H1 (cell line): ENCODE data around the gene MYPN. TPM values are rescaled to one million over a fixed set of nuclear protein-coding genes. Genes with fewer than 3 reads are reported as not detected.

ENCODE experiments used
- CTCF ChIA-PET: fragments of 300-600 bp; sonication (Branson Sonifier 250); formaldehyde crosslinking; loops from one replicate; lab custom pipeline; 2021; ENCODE audit not compliant: partially characterized antibody; lab: Charles Lee
- POLR2A ChIA-PET: fragments of 300-600 bp; sonication (Branson Sonifier 250); formaldehyde crosslinking; loops from one replicate; lab custom pipeline; 2021; ENCODE audit warnings: inconsistent platforms; ENCODE audit not compliant: partially characterized antibody; lab: Charles Lee
- DNase-seq, 2 experiments: peaks; one replicate each; pipeline versions ENCODE4 v3.0.0 to v3.0.0-alpha.2; 2010 to 2022; ENCODE audit warnings: low spot score in 2 of 2, low read depth in 1 of 2, mixed read lengths in 1 of 2
- FAIRE-seq: peaks from 2 replicates; lab custom pipeline; 2011; peaks lifted over from hg19 to GRCh38; lab: Jason Lieb, UNC
- H2AFZ ChIP-seq: 2 replicates; pipeline ENCODE4 v1.8.1; 2012; ENCODE audit warnings: low read length, inconsistent platforms
- H2AK5ac ChIP-seq: 2 replicates; pipeline ENCODE4 v1.6.1; 2013; ENCODE audit warnings: low read depth, low read length
- H2BK120ac ChIP-seq: replicated peaks from 2 replicates; pipeline ENCODE3; 2013; ENCODE audit warnings: low read depth, low read length, inconsistent platforms
- H2BK12ac ChIP-seq: 2 replicates; pipeline ENCODE4 v1.6.1; 2013; ENCODE audit warnings: low read depth, low read length
- H2BK15ac ChIP-seq: 2 replicates; pipeline ENCODE4 v1.6.1; 2013; ENCODE audit warnings: low read length
- H2BK20ac ChIP-seq: 2 replicates; pipeline ENCODE4 v1.6.1; 2013; ENCODE audit warnings: low read length
- H2BK5ac ChIP-seq: 2 replicates; pipeline ENCODE4 v1.6.1; 2013; ENCODE audit warnings: low read depth, low read length
- H3K14ac ChIP-seq: 2 replicates; pipeline ENCODE4 v1.6.1; 2013; ENCODE audit warnings: inconsistent platforms; ENCODE audit not compliant: insufficient read length
- H3K18ac ChIP-seq: 2 replicates; pipeline ENCODE4 v1.6.1; 2013; ENCODE audit warnings: low read length; ENCODE audit errors: extremely low read depth
- H3K23ac ChIP-seq: 2 replicates; pipeline ENCODE4 v1.6.1; 2013; ENCODE audit warnings: inconsistent platforms; ENCODE audit not compliant: insufficient read length
- H3K23me2 ChIP-seq: 2 replicates; pipeline ENCODE4 v1.6.1; 2013; ENCODE audit warnings: low read depth, low read length
- H3K27ac ChIP-seq: 2 replicates; pipeline ENCODE4 v1.6.1; 2011; ENCODE audit warnings: low read depth, low read length, inconsistent platforms
- H3K27me3 ChIP-seq, 4 experiments: replicated peaks in 1 of 4; 1 replicate in 1 of 4; 2 replicates in 3 of 4; pipeline versions ENCODE4 v1.6.1 to v1.8.1; 2011 to 2013; ENCODE audit warnings: low read length in 3 of 4, mild to moderate bottlenecking in 3 of 4, inconsistent platforms in 2 of 4, mixed read lengths in 2 of 4, moderate library complexity in 1 of 4; ENCODE audit not compliant: control insufficient read depth in 3 of 4, insufficient read depth in 3 of 4; ENCODE audit errors: extremely low read depth in 1 of 4
- H3K36me3 ChIP-seq, 4 experiments: 2 replicates each; pipeline versions ENCODE4 v1.6.1 to v1.8.1; 2011 to 2013; ENCODE audit warnings: mild to moderate bottlenecking in 4 of 4, low read length in 3 of 4, moderate library complexity in 2 of 4, control low read depth in 1 of 4, inconsistent platforms in 1 of 4; ENCODE audit not compliant: insufficient read depth in 4 of 4, control insufficient read depth in 2 of 4
- H3K4ac ChIP-seq: replicated peaks from 2 replicates; pipeline ENCODE3; 2013; ENCODE audit warnings: low read length, low read depth, mixed read lengths, inconsistent platforms; ENCODE audit not compliant: insufficient read length
- H3K4me1 ChIP-seq, 4 experiments: replicated peaks in 1 of 4; 1 replicate in 1 of 4; 2 replicates in 3 of 4; pipeline versions ENCODE4 v1.6.1 to v1.8.1; 2011 to 2013; ENCODE audit warnings: low read length in 3 of 4, inconsistent platforms in 2 of 4, mixed read lengths in 1 of 4; ENCODE audit not compliant: insufficient read depth in 4 of 4, control insufficient read depth in 3 of 4
- H3K4me2 ChIP-seq, 2 experiments: 2 replicates each; pipeline versions ENCODE4 v1.6.1 to v1.8.1; 2011 to 2013; ENCODE audit warnings: low read depth in 2 of 2, low read length in 2 of 2, control low read depth in 1 of 2, inconsistent platforms in 1 of 2, mild to moderate bottlenecking in 1 of 2; ENCODE audit not compliant: insufficient read depth in 1 of 2
- H3K4me3 ChIP-seq, 4 experiments: fragments of 200-600, 300-600 bp in 1 of 4; sonication (generic), shearing (Covaris generic), sonication (Bioruptor Twin) in 1 of 4; 2 replicates each; pipeline versions ENCODE4 v1.5.1 to v1.8.1; 2011 to 2016; ENCODE audit warnings: low read length in 4 of 4, low read depth in 3 of 4, control low read depth in 2 of 4, inconsistent platforms in 2 of 4, mild to moderate bottlenecking in 2 of 4, mixed read lengths in 1 of 4, moderate library complexity in 1 of 4; ENCODE audit not compliant: insufficient read depth in 2 of 4; ENCODE audit errors: extremely low read depth in 1 of 4
- H3K56ac ChIP-seq: replicated peaks from 2 replicates; pipeline ENCODE3; 2013; ENCODE audit warnings: low read depth, mild to moderate bottlenecking, mixed read lengths, low read length, inconsistent platforms; ENCODE audit not compliant: insufficient read length
- H3K79me1 ChIP-seq: 2 replicates; pipeline ENCODE4 v1.6.1; 2013; ENCODE audit warnings: low read depth, low read length, control low read depth
- H3K79me2 ChIP-seq, 2 experiments: 2 replicates each; pipeline versions ENCODE4 v1.6.1 to v1.8.1; 2012 to 2013; ENCODE audit warnings: low read length in 2 of 2, mild to moderate bottlenecking in 2 of 2, inconsistent platforms in 1 of 2; ENCODE audit not compliant: insufficient read depth in 2 of 2, control insufficient read depth in 1 of 2
- H3K9ac ChIP-seq, 4 experiments: replicated peaks in 1 of 4; 1 replicate in 1 of 4; 2 replicates in 3 of 4; pipeline versions ENCODE4 v1.6.1 to v1.8.1; 2011 to 2013; ENCODE audit warnings: low read depth in 3 of 4, low read length in 3 of 4, control low read depth in 2 of 4, mild to moderate bottlenecking in 2 of 4, moderate library complexity in 2 of 4, inconsistent platforms in 1 of 4; ENCODE audit errors: extremely low read depth in 1 of 4
- H3K9me3 ChIP-seq, 2 experiments: 2 replicates each; pipeline versions ENCODE4 v1.6.1 to v1.8.1; 2012 to 2013; ENCODE audit warnings: mild to moderate bottlenecking in 2 of 2, moderate library complexity in 2 of 2, control low read depth in 1 of 2, inconsistent platforms in 1 of 2, low read depth in 1 of 2, low read length in 1 of 2, mixed read lengths in 1 of 2; ENCODE audit not compliant: insufficient read depth in 2 of 2
- H4K20me1 ChIP-seq, 2 experiments: replicated peaks in 1 of 2; 2 replicates each; pipeline versions ENCODE3 to v1.8.1; 2011 to 2013; ENCODE audit warnings: inconsistent platforms in 2 of 2, low read length in 2 of 2, mild to moderate bottlenecking in 1 of 2; ENCODE audit not compliant: insufficient read depth in 2 of 2, control insufficient read depth in 1 of 2
- H4K5ac ChIP-seq: 2 replicates; pipeline ENCODE4 v1.6.1; 2013; ENCODE audit warnings: low read length, low read depth, mixed read lengths, inconsistent platforms; ENCODE audit not compliant: insufficient read length
- H4K8ac ChIP-seq: 2 replicates; pipeline ENCODE4 v1.8.0; 2013; ENCODE audit warnings: mild to moderate bottlenecking, moderate library complexity, low read length, inconsistent platforms; ENCODE audit not compliant: insufficient read depth; ENCODE audit errors: extremely low read depth
- H4K91ac ChIP-seq: replicated peaks from 2 replicates; pipeline ENCODE3; 2013; ENCODE audit warnings: low read length, mixed read lengths, inconsistent platforms; ENCODE audit not compliant: insufficient read length
- ASH2L ChIP-seq: fragments of 200-600, 300-600 bp; sonication (generic); IDR thresholded peaks from one replicate; pipeline ENCODE4 v1.7.1; 2017; ENCODE audit warnings: low read length
- ATF2 ChIP-seq: IDR thresholded peaks from 2 replicates; pipeline ENCODE4 v1.6.1; 2012; ENCODE audit warnings: low read length, inconsistent platforms
- CHD2 ChIP-seq: IDR thresholded peaks from 2 replicates; pipeline ENCODE4 v1.6.1; 2012; ENCODE audit warnings: low read length, improper control_type of control experiment
- CTBP2 ChIP-seq: IDR thresholded peaks from 2 replicates; pipeline ENCODE4 v1.7.0; 2011; ENCODE audit warnings: borderline replicate concordance, mild to moderate bottlenecking, moderate library complexity, mixed read lengths, low read length; ENCODE audit not compliant: insufficient read depth, insufficient read length
- JUN ChIP-seq: IDR thresholded peaks from 2 replicates; pipeline ENCODE4 v1.6.1; 2011; ENCODE audit warnings: low read depth, mild to moderate bottlenecking, improper control_type of control experiment, low read length
- KDM1A ChIP-seq: fragments of 200-600, 300-600 bp; sonication (generic); IDR thresholded peaks from 2 replicates; pipeline ENCODE4 v1.7.1; 2016; ENCODE audit warnings: mild to moderate bottlenecking, low read length, borderline replicate concordance
- RFX5 ChIP-seq: IDR thresholded peaks from 2 replicates; pipeline ENCODE4 v1.6.1; 2011; ENCODE audit warnings: low read depth, low read length, improper control_type of control experiment, borderline replicate concordance
- RNF2 ChIP-seq: fragments of 200-900, 300-1000 bp; sonication (generic); IDR thresholded peaks from 2 replicates; pipeline ENCODE4 v1.7.1; 2016; ENCODE audit warnings: borderline replicate concordance, low read depth, mild to moderate bottlenecking, antibody characterized with exemption, low read length; ENCODE audit not compliant: poor library complexity, severe bottlenecking; ENCODE audit errors: missing control alignments
- SIN3A ChIP-seq, 2 experiments: IDR thresholded peaks in 1 of 2; conservative IDR thresholded peaks in 1 of 2; 2 replicates each; pipeline ENCODE4 v1.6.1; 2011 to 2012; ENCODE audit warnings: low read length in 2 of 2, improper control_type of control experiment in 1 of 2, low read depth in 1 of 2, mild to moderate bottlenecking in 1 of 2
- SRF ChIP-seq: IDR thresholded peaks from 2 replicates; pipeline ENCODE4 v1.6.1; 2011; ENCODE audit warnings: mild to moderate bottlenecking, low read depth, low read length, moderate library complexity
- SUZ12 ChIP-seq: fragments of 200-600 bp; sonication (generic); IDR thresholded peaks from 2 replicates; pipeline ENCODE4 v1.6.1; 2012; ENCODE audit warnings: mild to moderate bottlenecking, inconsistent platforms, low read length, moderate library complexity, mixed read lengths
- TCF12 ChIP-seq: IDR thresholded peaks from 2 replicates; pipeline ENCODE4 v1.6.1; 2011; ENCODE audit warnings: low read depth, mild to moderate bottlenecking, low read length
- TEAD4 ChIP-seq: IDR thresholded peaks from 2 replicates; pipeline ENCODE4 v1.6.1; 2012; ENCODE audit warnings: low read depth, low read length, inconsistent platforms, mixed read lengths
- polyA plus RNA-seq, 7 experiments: library from polyadenylated mRNA; depleted of rRNA in 3 of 7; stranded (reverse) in 5 of 7; unstranded in 2 of 7; fragments of >200 nt in 5 of 7; fragments of 200-250 nt in 2 of 7; gene quantifications; 1 replicate in 5 of 7; 2 replicates in 1 of 7; 4 replicates in 1 of 7; pipeline versions ENCODE4 v1.2.1 to v1.2.3, GENCODE V29; 2011 to 2013; ENCODE audit warnings: missing spikeins in 2 of 7, mixed read lengths in 2 of 7
- total RNA-seq: library from RNA; stranded (reverse); fragmentation: NEBNext Ultra II Directional; extraction: Animal tissue kit (Norgen Biotek cat#: 25700); gene quantifications from 2 replicates; pipeline ENCODE4 v1.2.1, GENCODE V29; 2021

MYPN gene
- total and polyA plus RNA-seq, 2 of the 8 experiments (the other 6 are each of a cell fraction or from before 2014, with no cell fraction given): not detected

- H3K4me2 ChIP-seq: no peak overlapping the region
- no peak overlapping the region for H4K91ac ChIP-seq
- no peaks in the 10 kb centered on the region for H3K79me2 ChIP-seq
- H4K8ac ChIP-seq: no peak overlapping the region
- no peaks in the 10 kb centered on the region for H4K20me1 ChIP-seq
- DNase-seq (no peak), FAIRE-seq (no peak)
- H3K27me3 ChIP-seq: no peaks in the 10 kb centered on the region
- H3K27ac ChIP-seq: no peak overlapping the region
- H3K36me3 ChIP-seq: no peaks in the 10 kb centered on the region
- H2BK5ac ChIP-seq: no peak overlapping the region
- H2BK20ac ChIP-seq: no peak overlapping the region
- no peak overlapping the region for H3K4me3 ChIP-seq
- no peak overlapping the region for H2BK15ac ChIP-seq
- ChIA-PET CTCF (no interaction called here), POLR2A (no interaction called here)
- no peak overlapping the region for H4K5ac ChIP-seq
- H2BK120ac ChIP-seq: no peak overlapping the region
- no peak overlapping the region for H3K14ac ChIP-seq
- TF ChIP-seq JUN: no peak
- TF ChIP-seq SIN3A (conservative IDR thresholded peaks at IDR 0.05 in 1 of 2, IDR thresholded peaks at IDR 0.05 in 1 of 2; ENCODE audit: low read depth in 1 of 2, low read length in 2 of 2): no peak
- no peak for TF ChIP-seq SUZ12
- no peak for TF ChIP-seq CTBP2
- no peak for TF ChIP-seq TCF12
- TF ChIP-seq CHD2: no peak
- no peak for TF ChIP-seq RNF2
- no peak for TF ChIP-seq ATF2
- TF ChIP-seq ASH2L: no peak
- TF ChIP-seq RFX5: no peak
- no peak for TF ChIP-seq SRF
- TF ChIP-seq TEAD4: no peak
- TF ChIP-seq KDM1A: no peak
- H3K18ac ChIP-seq: no peak overlapping the region
- no peak overlapping the region for H2AK5ac ChIP-seq
- no peak overlapping the region for H2AFZ ChIP-seq
- H3K79me1 ChIP-seq: no peaks in the 10 kb centered on the region
- H3K9ac ChIP-seq: no peak overlapping the region
- H3K4me1 ChIP-seq: 0 out of 7 replicates have a peak, but pooled peaks cover 0 to 6% (median 0%) of the 10 kb centered on the region in 4 experiments
- H3K4ac ChIP-seq: no peak overlapping the region
- no peaks in the 10 kb centered on the region for H3K23me2 ChIP-seq
- H2BK12ac ChIP-seq: no peak overlapping the region
- H3K23ac ChIP-seq: no peak overlapping the region
- H3K9me3 ChIP-seq: no peaks in the 10 kb centered on the region
- H3K56ac ChIP-seq: no peak overlapping the region
Measured at GRCh38 chr10:68138526-68138925, 29.2 kb downstream of the MYPN start.
